Liver (tissue), 9 donors: ENCODE data around the gene CDH23. TPM values are rescaled to one million over a fixed set of nuclear protein-coding genes. Genes with fewer than 3 reads are reported as not detected.

ENCODE experiments used
- DNase-seq: peaks from one replicate; pipeline ENCODE4 v3.0.0-alpha.2; 2017; ENCODE audit warnings: low spot score
- H3K27ac ChIP-seq, 2 donors: one replicate each; pipeline ENCODE4 v1.7.0; 2013; ENCODE audit warnings: inconsistent platforms in 2 of 2, low read length in 2 of 2, control low read depth in 1 of 2, low read depth in 1 of 2, mild to moderate bottlenecking in 1 of 2
- H3K27me3 ChIP-seq, 4 donors: one replicate each; pipeline versions ENCODE4 v1.6.1 to v1.7.0; 2013; ENCODE audit warnings: low read length in 3 of 4, inconsistent platforms in 1 of 4, mild to moderate bottlenecking in 1 of 4, moderate library complexity in 1 of 4; ENCODE audit not compliant: control insufficient read depth in 4 of 4, insufficient read depth in 4 of 4
- H3K36me3 ChIP-seq, 4 donors: one replicate each; pipeline versions ENCODE4 v1.6.1 to v1.7.0; 2013; ENCODE audit warnings: low read length in 3 of 4, mild to moderate bottlenecking in 3 of 4, low read depth in 1 of 4, moderate library complexity in 1 of 4; ENCODE audit not compliant: control insufficient read depth in 4 of 4, insufficient read depth in 3 of 4
- H3K4me1 ChIP-seq, 4 donors: one replicate each; pipeline versions ENCODE4 v1.6.1 to v1.7.0; 2013; ENCODE audit warnings: low read length in 3 of 4, mild to moderate bottlenecking in 3 of 4, moderate library complexity in 1 of 4; ENCODE audit not compliant: control insufficient read depth in 4 of 4, insufficient read depth in 4 of 4
- H3K4me3 ChIP-seq, 3 donors: one replicate each; pipeline versions ENCODE4 v1.6.1 to v1.7.0; 2013; ENCODE audit warnings: low read length in 3 of 3, control low read depth in 1 of 3, low read depth in 1 of 3, mild to moderate bottlenecking in 1 of 3
- H3K9ac ChIP-seq, 2 donors: one replicate each; pipeline ENCODE4 v1.7.0; 2013; ENCODE audit warnings: low read length in 2 of 2, mild to moderate bottlenecking in 2 of 2, moderate library complexity in 2 of 2, control low read depth in 1 of 2, low read depth in 1 of 2
- H3K9me3 ChIP-seq, 4 donors: one replicate each; pipeline versions ENCODE4 v1.6.1 to v1.7.0; 2013; ENCODE audit warnings: low read length in 3 of 4; ENCODE audit not compliant: control insufficient read depth in 4 of 4
- ATF3 ChIP-seq: IDR thresholded peaks from 2 replicates; pipeline ENCODE4 v1.6.1; 2016; ENCODE audit warnings: antibody characterized with exemption
- CTCF ChIP-seq: fragments of 150-350 bp; IDR thresholded peaks from 2 replicates; pipeline ENCODE4 v1.5.1; 2017; ENCODE audit warnings: improper control_type of control experiment, low read depth, low read length; ENCODE audit not compliant: missing input control
- EGR1 ChIP-seq, 2 donors: IDR thresholded peaks; 2 replicates each; pipeline ENCODE4 v1.6.1; 2016 to 2018; ENCODE audit warnings: antibody characterized with exemption in 2 of 2, low read depth in 2 of 2
- FOXA2 ChIP-seq: IDR thresholded peaks from 2 replicates; pipeline ENCODE4 v1.6.1; 2016; ENCODE audit warnings: antibody characterized with exemption
- GABPA ChIP-seq, 2 donors: IDR thresholded peaks in 1 of 2; conservative IDR thresholded peaks in 1 of 2; 2 replicates each; pipeline ENCODE4 v1.6.1; 2016; ENCODE audit warnings: antibody characterized with exemption in 2 of 2, mild to moderate bottlenecking in 1 of 2, moderate library complexity in 1 of 2
- HNF4A ChIP-seq, 2 donors: conservative IDR thresholded peaks; 2 replicates each; pipeline ENCODE4 v1.6.1; 2016; ENCODE audit warnings: antibody characterized with exemption in 2 of 2, mild to moderate bottlenecking in 2 of 2
- HNF4G ChIP-seq: IDR thresholded peaks from 2 replicates; pipeline ENCODE4 v1.6.1; 2016; ENCODE audit warnings: antibody characterized with exemption
- RAD21 ChIP-seq, 2 donors: IDR thresholded peaks; 2 replicates each; pipeline ENCODE4 v1.6.1; 2016; ENCODE audit warnings: antibody characterized with exemption in 2 of 2, mild to moderate bottlenecking in 2 of 2
- REST ChIP-seq: IDR thresholded peaks from 2 replicates; pipeline ENCODE4 v1.6.1; 2016; ENCODE audit warnings: antibody characterized with exemption, mild to moderate bottlenecking
- RXRA ChIP-seq, 2 donors: IDR thresholded peaks; 2 replicates each; pipeline ENCODE4 v1.6.1; 2017 to 2018; ENCODE audit warnings: antibody characterized with exemption in 2 of 2, mild to moderate bottlenecking in 1 of 2
- TAF1 ChIP-seq: conservative IDR thresholded peaks from 2 replicates; pipeline ENCODE4 v1.6.1; 2016; ENCODE audit warnings: antibody characterized with exemption, mild to moderate bottlenecking
- YY1 ChIP-seq: IDR thresholded peaks from 2 replicates; pipeline ENCODE4 v1.6.1; 2016; ENCODE audit warnings: antibody characterized with exemption, mild to moderate bottlenecking
- WGBS: extraction: QIAGEN DNeasy Blood & Tissue Kit; methylation state at CpG from one replicate; pipeline ENCODE4 v1.1.7; 2013; 5-methylcytosine and 5-hydroxymethylcytosine counted together
- polyA plus RNA-seq, 2 donors: library from polyadenylated mRNA; stranded (reverse) in 1 of 2; unstranded in 1 of 2; fragments of 200-250 nt in 1 of 2; fragments of >200 nt in 1 of 2; fragmentation: Nextera tagmentation in 1 of 2; extraction: Ambion mirVana in 1 of 2; gene quantifications; one replicate each; pipeline versions ENCODE4 v1.2.1 to v1.2.3, GENCODE V29; 2013 to 2015
- total RNA-seq, 2 donors: library from RNA; depleted of rRNA; stranded (reverse); fragments of >200 nt; gene quantifications; one replicate each; pipeline ENCODE4 v1.2.3, GENCODE V29; 2014
- TF ChIP-seq, protein P1 (sequence below): IDR thresholded peaks from 2 replicates; pipeline ENCODE4 v1.6.1; 2016; ENCODE audit warnings: antibody characterized with exemption
- donor health status: healthy.
- donor health status: healthy.
- donor health status: healthy.
- donor health status: healthy.
- donor health status: healthy.

CDH23 gene
- total and polyA plus RNA-seq, 4 donors = 1.5 to 4.7 (median 3.4) TPM

DNA sequence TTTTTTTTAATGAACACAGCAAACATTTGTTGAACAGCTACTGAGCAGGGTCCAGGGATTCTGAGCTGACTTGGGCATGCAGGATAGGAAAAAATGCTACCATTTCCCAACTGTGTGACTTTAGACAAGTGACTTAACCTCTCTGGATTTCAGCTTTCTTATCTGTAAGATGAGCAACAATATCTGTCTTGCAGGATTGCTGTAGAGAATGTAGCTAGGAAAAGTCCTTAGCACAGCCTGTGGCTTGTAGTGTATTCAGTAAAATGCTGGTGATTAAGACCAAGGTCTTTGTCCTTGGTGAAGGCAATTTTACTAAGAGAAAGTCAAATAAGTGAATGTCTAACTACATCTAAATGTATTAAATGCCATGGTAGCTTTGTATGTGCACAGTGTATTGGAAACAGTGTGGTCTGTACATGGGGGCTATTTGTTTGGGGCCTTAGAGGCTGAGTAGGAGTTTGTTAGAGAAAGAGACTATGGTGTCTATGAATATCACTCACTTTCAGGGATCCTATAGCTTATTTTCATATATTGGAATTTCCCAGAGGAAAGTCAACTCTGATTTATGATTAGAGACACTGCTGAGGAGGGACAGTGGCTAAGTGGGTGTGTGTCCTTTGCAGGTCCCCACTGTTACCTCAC is 118.9 kb downstream of the CDH23 start:
- Histone ChIP-seq H3K27me3 (no peaks in the 10 kb centered on the region), H3K9me3 (no peaks in the 10 kb centered on the region), H3K4me1 (no peaks in the 10 kb centered on the region), H3K36me3 (no peaks in the 10 kb centered on the region), H3K4me3 (no peak overlapping the region), H3K27ac (no peak overlapping the region), H3K9ac (no peak overlapping the region)
- DNase-seq = no peak
- TF ChIP-seq RAD21 (IDR thresholded peaks at IDR 0.05) (no peak), REST (no peak), TAF1 (no peak), RXRA (IDR thresholded peaks at IDR 0.05) (no peak), GABPA (IDR thresholded peaks at IDR 0.05 in 1 of 2, conservative IDR thresholded peaks at IDR 0.05 in 1 of 2) (no peak), HNF4A (conservative IDR thresholded peaks at IDR 0.05) (no peak), EGR1 (IDR thresholded peaks at IDR 0.05; ENCODE audit: low read depth in 2 of 2) (no peak)

GRCh38 chr10:71516890-71517289 is 120.2 kb downstream of the CDH23 start:
- no peak overlapping the region for H3K9ac ChIP-seq
- H3K4me3 ChIP-seq = no peak overlapping the region
- DNase-seq = no peak
- TF ChIP-seq GABPA (IDR thresholded peaks at IDR 0.05 in 1 of 2, conservative IDR thresholded peaks at IDR 0.05 in 1 of 2) (no peak), ATF3 (no peak), HNF4A (conservative IDR thresholded peaks at IDR 0.05) (no peak), YY1 (no peak), FOXA2 (no peak), TAF1 (no peak), HNF4G (no peak), RXRA (IDR thresholded peaks at IDR 0.05) (no peak), CTCF (no peak), REST (no peak), EGR1 (IDR thresholded peaks at IDR 0.05; ENCODE audit: low read depth in 2 of 2) (no peak)
- TF ChIP-seq, protein P1, sequence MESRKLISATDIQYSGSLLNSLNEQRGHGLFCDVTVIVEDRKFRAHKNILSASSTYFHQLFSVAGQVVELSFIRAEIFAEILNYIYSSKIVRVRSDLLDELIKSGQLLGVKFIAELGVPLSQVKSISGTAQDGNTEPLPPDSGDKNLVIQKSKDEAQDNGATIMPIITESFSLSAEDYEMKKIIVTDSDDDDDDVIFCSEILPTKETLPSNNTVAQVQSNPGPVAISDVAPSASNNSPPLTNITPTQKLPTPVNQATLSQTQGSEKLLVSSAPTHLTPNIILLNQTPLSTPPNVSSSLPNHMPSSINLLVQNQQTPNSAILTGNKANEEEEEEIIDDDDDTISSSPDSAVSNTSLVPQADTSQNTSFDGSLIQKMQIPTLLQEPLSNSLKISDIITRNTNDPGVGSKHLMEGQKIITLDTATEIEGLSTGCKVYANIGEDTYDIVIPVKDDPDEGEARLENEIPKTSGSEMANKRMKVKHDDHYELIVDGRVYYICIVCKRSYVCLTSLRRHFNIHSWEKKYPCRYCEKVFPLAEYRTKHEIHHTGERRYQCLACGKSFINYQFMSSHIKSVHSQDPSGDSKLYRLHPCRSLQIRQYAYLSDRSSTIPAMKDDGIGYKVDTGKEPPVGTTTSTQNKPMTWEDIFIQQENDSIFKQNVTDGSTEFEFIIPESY = no peak
- 85% methylated on average over 8 of the region's 8 CpGs for WGBS
- no peak overlapping the region for H3K27ac ChIP-seq
- no peaks in the 10 kb centered on the region for H3K4me1 ChIP-seq
- no peaks in the 10 kb centered on the region for H3K27me3 ChIP-seq
- H3K36me3 ChIP-seq = no peaks in the 10 kb centered on the region
- H3K9me3 ChIP-seq = no peaks in the 10 kb centered on the region
